WI38 (cell line): ENCODE data around the gene UNC50.
"Not testable (repeated sequence)": the region's sequence is repeated elsewhere in the genome, so short reads cannot be mapped to it uniquely, and the experiment has no call there.

ENCODE experiments used
- H3K4me3 ChIP-seq: 2 replicates; pipeline ENCODE4 v1.5.1; 2011; ENCODE audit warnings: low read depth, mild to moderate bottlenecking, control low read depth, low read length
- TF ChIP-seq, protein P1 (sequence below): IDR thresholded peaks from 2 replicates; pipeline ENCODE4 v1.5.1; 2012; ENCODE audit warnings: low read depth, mild to moderate bottlenecking, control low read depth, low read length

UNC50 gene

DNA sequence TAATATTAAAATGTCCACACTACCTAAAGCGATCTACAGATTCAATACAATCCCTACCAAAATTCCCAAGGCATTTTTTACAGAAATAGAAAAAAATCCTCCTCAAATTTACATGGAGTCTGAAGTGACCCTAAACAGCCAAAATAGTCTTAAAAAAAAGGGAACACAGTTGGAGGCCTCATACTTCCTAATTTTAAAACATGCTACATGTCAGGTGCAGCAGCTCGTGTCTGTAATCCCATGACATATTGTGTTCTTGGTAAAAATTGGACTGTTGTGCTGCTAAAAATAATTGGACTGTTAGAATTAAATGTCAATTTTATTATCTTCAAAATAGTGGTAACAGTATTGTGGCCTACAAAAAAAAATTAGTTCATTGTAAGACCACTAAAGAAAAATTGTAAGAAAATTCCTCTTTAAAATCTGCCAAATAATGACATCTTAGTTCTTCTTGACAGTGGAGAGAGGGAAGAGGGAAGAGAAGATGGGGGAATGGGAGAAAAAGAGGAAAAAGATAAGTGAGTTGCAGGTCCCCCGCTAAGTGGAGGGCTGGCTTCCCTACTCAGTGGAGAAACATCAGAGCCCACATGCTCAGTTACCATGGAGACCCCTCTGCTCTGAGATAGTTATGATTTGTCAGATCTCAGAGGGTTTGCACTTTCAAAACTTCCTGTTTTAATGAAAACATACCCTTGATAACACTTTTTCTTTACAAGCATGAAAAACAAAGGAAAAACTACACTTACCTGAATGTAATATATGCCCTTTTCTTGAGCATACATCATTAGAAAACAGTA lies 46.5 kb downstream of the UNC50 start:
- no peak overlapping the region for H3K4me3 ChIP-seq
- TF ChIP-seq, protein P1, sequence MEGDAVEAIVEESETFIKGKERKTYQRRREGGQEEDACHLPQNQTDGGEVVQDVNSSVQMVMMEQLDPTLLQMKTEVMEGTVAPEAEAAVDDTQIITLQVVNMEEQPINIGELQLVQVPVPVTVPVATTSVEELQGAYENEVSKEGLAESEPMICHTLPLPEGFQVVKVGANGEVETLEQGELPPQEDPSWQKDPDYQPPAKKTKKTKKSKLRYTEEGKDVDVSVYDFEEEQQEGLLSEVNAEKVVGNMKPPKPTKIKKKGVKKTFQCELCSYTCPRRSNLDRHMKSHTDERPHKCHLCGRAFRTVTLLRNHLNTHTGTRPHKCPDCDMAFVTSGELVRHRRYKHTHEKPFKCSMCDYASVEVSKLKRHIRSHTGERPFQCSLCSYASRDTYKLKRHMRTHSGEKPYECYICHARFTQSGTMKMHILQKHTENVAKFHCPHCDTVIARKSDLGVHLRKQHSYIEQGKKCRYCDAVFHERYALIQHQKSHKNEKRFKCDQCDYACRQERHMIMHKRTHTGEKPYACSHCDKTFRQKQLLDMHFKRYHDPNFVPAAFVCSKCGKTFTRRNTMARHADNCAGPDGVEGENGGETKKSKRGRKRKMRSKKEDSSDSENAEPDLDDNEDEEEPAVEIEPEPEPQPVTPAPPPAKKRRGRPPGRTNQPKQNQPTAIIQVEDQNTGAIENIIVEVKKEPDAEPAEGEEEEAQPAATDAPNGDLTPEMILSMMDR: no peak

DNA sequence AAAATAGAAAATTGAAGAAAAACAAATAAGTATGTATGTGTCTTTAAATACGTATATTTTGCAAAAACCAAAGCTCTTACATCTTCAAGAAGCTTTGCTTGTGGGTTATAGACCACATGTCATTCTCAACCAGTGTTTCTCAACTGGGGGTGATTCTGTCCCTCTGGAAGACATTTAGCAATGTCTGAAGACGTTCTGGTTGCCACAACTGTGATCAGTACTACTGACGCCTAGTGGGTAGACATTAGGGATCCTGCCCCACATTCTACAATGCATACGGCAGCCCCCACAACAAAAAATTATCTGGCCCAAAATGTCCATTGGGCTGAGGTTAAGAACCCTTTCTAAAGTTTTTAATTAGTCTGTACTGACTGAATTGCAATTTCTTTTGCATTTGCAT lies 48.4 kb downstream of the UNC50 start:
- no peak overlapping the region for H3K4me3 ChIP-seq
- TF ChIP-seq, protein P1: no peak

DNA sequence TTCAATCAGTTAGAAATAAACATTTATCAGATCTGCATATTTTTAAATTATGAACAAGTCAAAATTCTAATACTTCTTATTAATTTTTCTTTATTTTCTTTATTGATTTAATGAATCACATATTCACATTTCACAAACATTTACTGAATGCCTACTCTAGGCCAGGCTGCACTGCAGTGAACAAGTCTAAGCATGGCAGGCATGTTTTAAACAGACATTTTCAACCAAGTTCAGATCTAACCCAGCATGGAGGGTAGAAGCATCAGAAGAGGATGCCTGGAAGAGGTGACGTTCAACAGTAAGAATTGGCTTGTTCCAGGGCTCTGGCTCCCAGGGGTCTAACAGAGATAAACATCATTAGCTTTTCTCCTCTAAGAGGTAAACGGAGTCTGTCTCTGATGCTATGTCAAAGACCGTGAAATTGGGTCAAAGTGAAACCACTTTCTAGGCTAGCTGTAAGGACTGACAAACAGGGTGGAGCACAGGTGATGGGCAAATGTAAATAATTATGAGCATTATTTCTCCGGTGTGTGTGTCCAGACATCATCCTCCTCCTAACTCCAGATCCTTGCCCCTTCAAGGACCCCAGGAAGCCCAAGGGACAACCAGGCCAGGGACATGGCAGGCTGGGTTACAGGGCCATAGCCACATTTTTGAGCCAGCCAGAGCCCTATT lies 50.6 kb downstream of the UNC50 start:
- H3K4me3 ChIP-seq: no peak overlapping the region
- TF ChIP-seq, protein P1: no peak

DNA sequence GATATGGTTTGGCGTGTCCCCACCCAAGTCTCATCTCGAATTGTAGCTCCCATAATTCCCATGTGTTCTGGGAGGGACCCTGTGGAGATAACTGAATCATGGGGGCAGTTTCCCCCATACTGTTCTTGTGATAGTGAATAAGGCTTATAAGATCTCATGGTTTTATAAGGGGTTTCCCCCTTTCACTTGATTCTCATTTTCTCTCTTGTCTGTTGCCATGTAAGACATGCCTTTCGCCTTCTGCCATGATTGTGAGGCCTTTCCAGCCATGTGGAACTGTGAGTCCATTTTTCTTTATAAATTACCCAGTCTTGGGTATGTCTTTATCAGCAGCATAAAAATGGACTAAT lies 51.1 kb downstream of the UNC50 start:
- H3K4me3 ChIP-seq: not testable (repeated sequence)

DNA sequence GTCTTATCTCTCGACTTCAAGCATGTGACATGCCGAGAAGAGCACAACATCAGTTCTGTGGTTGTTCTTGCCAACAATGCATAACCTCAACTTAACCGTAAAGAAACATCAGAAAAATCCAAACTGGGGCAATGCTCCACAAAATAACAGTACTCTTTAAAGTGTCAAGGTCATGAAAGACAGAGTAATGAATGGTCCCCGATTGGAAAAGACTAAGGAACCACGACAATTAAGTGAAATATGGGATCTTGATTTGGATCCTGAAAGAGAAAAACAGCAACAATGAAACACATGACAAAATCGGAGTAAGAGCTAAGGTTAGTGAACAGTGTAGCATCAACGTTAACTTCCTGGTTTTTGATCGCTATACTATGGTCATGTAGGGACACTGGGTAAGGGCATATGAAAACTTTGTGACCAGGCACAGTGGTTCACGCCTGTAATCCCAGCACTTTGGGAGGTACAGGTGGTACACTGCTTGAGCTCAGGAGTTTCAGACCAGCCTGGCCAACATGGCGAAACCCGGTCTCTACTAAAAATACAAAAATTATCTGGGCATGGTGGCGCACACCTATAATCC lies 55.2 kb downstream of the UNC50 start:
- no peak overlapping the region for H3K4me3 ChIP-seq
- TF ChIP-seq, protein P1: no peak

DNA sequence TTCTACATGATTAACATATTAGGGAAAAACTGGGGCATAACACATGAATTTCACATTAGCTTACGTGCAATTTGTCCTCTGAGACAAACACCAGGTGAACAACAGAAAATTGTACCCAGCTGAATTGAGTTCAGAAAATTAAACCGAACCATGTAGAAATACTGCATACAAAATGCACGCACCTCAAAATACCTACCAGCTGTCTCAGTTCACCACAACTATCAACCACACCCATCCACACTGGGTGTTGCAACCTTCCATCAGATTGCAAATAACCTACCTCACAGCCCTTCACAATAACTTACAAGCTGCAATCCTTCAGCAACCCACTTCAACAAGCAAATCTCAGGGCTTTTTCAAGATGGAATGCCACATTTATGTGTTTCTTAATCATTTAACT lies 55.9 kb downstream of the UNC50 start:
- TF ChIP-seq, protein P1: no peak
- no peak overlapping the region for H3K4me3 ChIP-seq

DNA sequence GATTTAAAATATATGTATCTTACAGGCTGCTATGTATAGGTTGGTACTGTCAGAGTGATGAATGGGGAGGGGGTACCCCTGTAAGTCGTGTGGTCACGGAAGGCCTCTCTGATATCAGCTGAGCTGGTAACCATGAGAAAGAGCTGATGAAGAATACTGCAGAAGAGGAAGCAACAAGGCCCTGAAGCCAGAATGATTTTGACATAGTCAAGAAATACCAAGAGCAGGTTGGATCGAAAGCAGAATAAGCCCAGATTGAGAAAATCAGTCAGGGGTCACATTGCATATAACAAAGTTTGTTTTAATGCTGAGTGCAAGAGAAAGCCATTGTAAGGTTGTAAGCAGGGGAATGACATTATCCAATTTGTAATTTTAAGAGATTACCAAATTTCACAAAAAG lies 57.3 kb downstream of the UNC50 start:
- TF ChIP-seq, protein P1: no peak
- no peak overlapping the region for H3K4me3 ChIP-seq
